HCT116 (cell line): Measurements from ENCODE around the gene PTPRQ. TPM values are rescaled to one million over a fixed set of nuclear protein-coding genes. Genes with fewer than 3 reads are reported as not detected.

Experiments used
- ATAC-seq: fragments of 200-7000 bp; cut with Tn5 transposase; 2 replicates; pipeline ENCODE4 v1.9.1; 2020; ENCODE audit warnings: mild to moderate bottlenecking, moderate library complexity
- BruUV-seq: library from RNA; stranded (reverse); fragments of 400-500 nt; replicated peaks from 2 replicates; lab custom pipeline; 2021; lab: Mats Ljungman, UMichigan
- CTCF ChIA-PET: fragments of 300-600 bp; sonication (Branson Sonifier 250); formaldehyde crosslinking; loops from one replicate; lab custom pipeline; 2021; ENCODE audit warnings: antibody characterized with exemption; lab: Charles Lee
- POLR2A ChIA-PET: fragments of 300-600, 350-600 bp; sonication (Branson Sonifier 250); formaldehyde crosslinking; loops from one replicate; lab custom pipeline; 2021; ENCODE audit warnings: antibody characterized with exemption; lab: Charles Lee
- RAD21 ChIA-PET, 2 experiments: fragments of 300-600 bp; sonication (Branson Sonifier 250); formaldehyde crosslinking; loops; one replicate each; lab custom pipeline; 2023; ENCODE audit warnings: low total read pairs in 2 of 2; ENCODE audit not compliant: uncharacterized antibody in 2 of 2, unreplicated experiment in 2 of 2, low non-redundant PET in 1 of 2; lab: Charles Lee
- DNase-seq: peaks from one replicate; pipeline ENCODE4 v3.0.0-alpha.2; 2010; ENCODE audit warnings: low read depth, low spot score
- H2AFZ ChIP-seq: fragments of 200-600 bp; shearing (Covaris generic), sonication (generic); 2 replicates; pipeline ENCODE4 v1.6.1; 2017; ENCODE audit warnings: low read depth, mixed run types, mixed read lengths, antibody characterized with exemption, low read length; ENCODE audit not compliant: poor library complexity, severe bottlenecking
- H3K27ac ChIP-seq: 2 replicates; pipeline ENCODE4 v1.5.1; 2012; ENCODE audit warnings: low read depth, low read length
- H3K27me3 ChIP-seq: fragments of 200-600 bp; sonication (generic); 2 replicates; pipeline ENCODE4 v1.6.1; 2016; ENCODE audit warnings: mixed run types, low read length, mixed read lengths; ENCODE audit not compliant: insufficient read depth
- H3K36me3 ChIP-seq, 2 experiments: fragments of 200-500 bp in 1 of 2; fragments of 200-600 bp in 1 of 2; sonication (Bioruptor generic) in 1 of 2; sonication (generic) in 1 of 2; 2 replicates each; pipeline versions ENCODE4 v1.5.1 to v1.6.1; 2014 to 2016; ENCODE audit warnings: low read length in 2 of 2, inconsistent platforms in 1 of 2, mixed read lengths in 1 of 2, mixed run types in 1 of 2; ENCODE audit not compliant: insufficient read depth in 2 of 2, control insufficient read depth in 1 of 2
- H3K4me1 ChIP-seq, 2 experiments: fragments of 200-600 bp in 1 of 2; sonication (generic) in 1 of 2; 2 replicates each; pipeline versions ENCODE4 v1.5.1 to v1.6.1; 2012 to 2017; ENCODE audit warnings: low read length in 2 of 2, inconsistent platforms in 1 of 2, mild to moderate bottlenecking in 1 of 2, mixed read lengths in 1 of 2, mixed run types in 1 of 2, moderate library complexity in 1 of 2; ENCODE audit not compliant: insufficient read depth in 2 of 2, control insufficient read depth in 1 of 2
- H3K4me2 ChIP-seq: fragments of 200-600 bp; sonication (generic); 2 replicates; pipeline ENCODE4 v1.6.1; 2017; ENCODE audit warnings: mixed run types, low read length, mixed read lengths
- H3K4me3 ChIP-seq, 2 experiments: fragments of 200-600 bp in 1 of 2; sonication (generic) in 1 of 2; replicated peaks in 1 of 2; 2 replicates each; pipeline ENCODE4 v1.5.1; 2011 to 2016; ENCODE audit warnings: low read length in 2 of 2, control low read depth in 1 of 2, low read depth in 1 of 2, mild to moderate bottlenecking in 1 of 2, mixed read lengths in 1 of 2, mixed run types in 1 of 2
- H3K79me2 ChIP-seq: fragments of 200-600 bp; sonication (generic); 2 replicates; pipeline ENCODE4 v1.6.1; 2017; ENCODE audit warnings: mild to moderate bottlenecking, mixed run types, low read length, moderate library complexity, mixed read lengths; ENCODE audit not compliant: insufficient read depth
- H3K9ac ChIP-seq: fragments of 200-600 bp; sonication (generic); 2 replicates; pipeline ENCODE4 v1.6.1; 2016; ENCODE audit warnings: low read length, mixed read lengths
- H3K9me2 ChIP-seq: fragments of 200-600 bp; sonication (generic), shearing (Covaris generic); 2 replicates; pipeline ENCODE4 v1.6.1; 2017; ENCODE audit warnings: mixed run types, mild to moderate bottlenecking, moderate library complexity; ENCODE audit not compliant: insufficient read depth
- H3K9me3 ChIP-seq, 2 experiments: fragments of 200-500 bp in 1 of 2; fragments of 200-600 bp in 1 of 2; sonication (Bioruptor generic) in 1 of 2; sonication (generic) in 1 of 2; 2 replicates each; pipeline ENCODE4 v1.6.1; 2014 to 2017; ENCODE audit warnings: low read length in 2 of 2, mixed read lengths in 2 of 2, inconsistent platforms in 1 of 2, low read depth in 1 of 2, mild to moderate bottlenecking in 1 of 2, mixed run types in 1 of 2, moderate library complexity in 1 of 2; ENCODE audit not compliant: control insufficient read depth in 1 of 2, insufficient read depth in 1 of 2
- H4K20me1 ChIP-seq: fragments of 200-600 bp; sonication (generic), shearing (Covaris generic); 2 replicates; pipeline ENCODE4 v1.6.1; 2017; ENCODE audit warnings: mixed run types, mild to moderate bottlenecking, moderate library complexity; ENCODE audit not compliant: insufficient read depth
- CBX3 ChIP-seq: IDR thresholded peaks from 2 replicates; pipeline ENCODE4 v1.6.1; 2012; ENCODE audit warnings: low read depth
- EZH2 ChIP-seq: fragments of 200-600 bp; sonication (generic); IDR thresholded peaks from 2 replicates; pipeline ENCODE4 v1.6.1; 2017; ENCODE audit warnings: antibody characterized with exemption, mixed run types
- EZH2phosphoT487 ChIP-seq: fragments of 200-600 bp; IDR thresholded peaks from 2 replicates; pipeline ENCODE4 v1.6.1; 2018; ENCODE audit warnings: antibody characterized with exemption, borderline replicate concordance
- POLR2AphosphoS5 ChIP-seq: IDR thresholded peaks from 2 replicates; pipeline ENCODE4 v1.6.1; 2011; ENCODE audit warnings: mild to moderate bottlenecking, low read depth, low read length, moderate library complexity
- RAD21 ChIP-seq: IDR thresholded peaks from 2 replicates; pipeline ENCODE4 v1.6.1; 2012; ENCODE audit warnings: low read depth, mild to moderate bottlenecking
- SIN3A ChIP-seq: IDR thresholded peaks from 2 replicates; pipeline ENCODE4 v1.6.1; 2012; ENCODE audit warnings: low read depth
- SRF ChIP-seq: IDR thresholded peaks from 2 replicates; pipeline ENCODE4 v1.6.1; 2012; ENCODE audit warnings: low read depth
- YY1 ChIP-seq: IDR thresholded peaks from 2 replicates; pipeline ENCODE4 v1.6.1; 2011; ENCODE audit warnings: low read length, low read depth, moderate library complexity, mild to moderate bottlenecking; ENCODE audit not compliant: insufficient replicate concordance; ENCODE audit errors: extremely low read depth
- ZFX ChIP-seq: fragments of 450-650 bp; IDR thresholded peaks from 2 replicates; pipeline ENCODE4 v1.6.1; 2017
- intact Hi-C: fragments of 100-400 bp; cut with micrococcal nuclease; formaldehyde crosslinking; loops from 2 replicates; pipeline ENCODE4 v1.10.0; 2022
- total RNA-seq: library from RNA; stranded (reverse); gene quantifications from one replicate; pipeline ENCODE4 v1.2.1, GENCODE V29; 2021; ENCODE audit not compliant: unreplicated experiment
- TF ChIP-seq, protein P1 (sequence below): IDR thresholded peaks from 2 replicates; pipeline ENCODE4 v1.6.1; 2011; ENCODE audit warnings: mild to moderate bottlenecking, low read length, moderate library complexity; ENCODE audit not compliant: insufficient replicate concordance; ENCODE audit errors: extremely low read depth
- TF ChIP-seq, protein P2 (sequence below): IDR thresholded peaks from 2 replicates; pipeline ENCODE4 v1.6.1; 2012; ENCODE audit warnings: low read depth
- TF ChIP-seq, protein P3 (sequence below): IDR thresholded peaks from 2 replicates; pipeline ENCODE4 v1.6.1; 2012

The PTPRQ gene
- total RNA-seq, 1 experiment from 2014 or later, result not detected

DNA sequence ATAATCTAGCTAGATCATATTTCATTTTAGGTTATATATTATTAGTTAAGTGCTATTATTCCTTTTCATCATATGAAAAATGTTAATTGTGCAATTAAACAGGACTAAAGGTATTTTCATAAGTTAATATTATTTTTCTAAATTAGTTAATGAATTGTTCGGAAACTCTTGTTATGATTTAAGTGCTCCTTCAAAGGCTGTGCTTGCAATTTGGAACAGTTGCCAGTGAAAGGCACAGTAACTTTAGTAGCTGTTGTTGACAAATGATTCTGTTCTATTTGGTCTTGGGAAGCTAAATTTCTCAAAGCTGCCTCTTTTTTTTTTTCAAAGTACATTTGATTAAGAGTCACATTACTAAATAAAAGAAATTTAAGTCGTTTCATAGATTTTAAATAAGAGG lies 40.7 kb downstream of the PTPRQ start:
- BruUV-seq, result no TSS peak
- TF ChIP-seq ZFX, result no peak
- TF ChIP-seq SIN3A, result no peak
- no peak for TF ChIP-seq SRF
- TF ChIP-seq POLR2AphosphoS5, result no peak
- TF ChIP-seq, all 23 proteins: peak for 0
- no peak for DNase-seq
- H3K27me3 ChIP-seq, result no peaks in the 10 kb centered on the region
- no peak for ATAC-seq
- H3K9ac ChIP-seq, result no peak overlapping the region
- POLR2A ChIA-PET, result no interaction called here
- RAD21 ChIA-PET, result no interaction called here
- no peak overlapping the region for H3K27ac ChIP-seq
- no peaks in the 10 kb centered on the region for H3K9me3 ChIP-seq
- no peaks in the 10 kb centered on the region for H3K4me1 ChIP-seq
- H3K9me2 ChIP-seq, result no peaks in the 10 kb centered on the region
- CTCF ChIA-PET, result no interaction called here
- intact Hi-C loops, result no loop called here
- H3K4me2 ChIP-seq, result no peak overlapping the region
- no peak overlapping the region for H2AFZ ChIP-seq
- no peaks in the 10 kb centered on the region for H4K20me1 ChIP-seq
- no peaks in the 10 kb centered on the region for H3K79me2 ChIP-seq
- H3K4me3 ChIP-seq, result no peak overlapping the region
- no peaks in the 10 kb centered on the region for H3K36me3 ChIP-seq

DNA sequence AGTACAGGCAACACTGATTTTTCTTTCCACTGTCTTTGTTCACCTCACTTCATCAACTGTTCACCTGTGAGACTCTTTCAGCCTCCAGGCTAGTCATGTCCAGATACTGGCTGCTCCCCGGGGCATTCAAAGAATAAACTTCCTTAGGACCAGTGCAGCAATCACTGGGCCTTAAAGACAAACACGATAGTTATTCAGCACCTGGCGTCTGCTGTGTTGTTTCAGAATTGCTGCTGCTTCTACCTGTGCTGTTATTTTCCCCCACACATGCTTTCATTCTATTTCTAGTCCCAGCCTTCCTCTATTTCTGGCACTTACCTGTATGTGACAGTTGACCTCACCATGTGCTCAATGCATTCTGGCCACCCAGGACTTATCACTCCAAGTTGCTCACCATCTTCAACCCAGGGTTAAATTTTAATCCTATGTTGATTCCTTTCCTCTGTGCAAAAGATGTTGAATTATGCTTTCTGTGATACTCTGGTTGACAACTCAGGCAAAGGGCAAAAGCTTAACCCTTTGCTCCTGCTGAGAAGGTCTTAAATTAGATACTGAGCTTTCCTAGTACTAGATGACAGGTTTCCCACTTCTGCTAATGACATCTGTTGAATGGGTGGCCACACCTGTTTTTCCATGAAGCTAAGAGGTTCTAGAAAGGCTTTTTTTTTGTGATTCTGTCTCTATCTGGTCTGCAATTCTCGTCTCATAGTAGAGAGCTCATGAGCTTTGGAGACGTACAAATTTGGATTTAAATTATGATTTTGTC lies 41.4 kb downstream of the PTPRQ start:
- H3K9me2 ChIP-seq, result no peaks in the 10 kb centered on the region
- no TSS peak for BruUV-seq
- H3K27ac ChIP-seq, result no peak overlapping the region
- no peaks in the 10 kb centered on the region for H3K9me3 ChIP-seq
- H3K27me3 ChIP-seq, result no peaks in the 10 kb centered on the region
- no peak overlapping the region for H3K9ac ChIP-seq
- H2AFZ ChIP-seq, result no peak overlapping the region
- ChIA-PET CTCF (no interaction called here), RAD21 (no interaction called here), POLR2A (no interaction called here)
- no peaks in the 10 kb centered on the region for H3K79me2 ChIP-seq
- ATAC-seq, result no peak
- intact Hi-C loops, result no loop called here
- H3K36me3 ChIP-seq, result no peaks in the 10 kb centered on the region
- H4K20me1 ChIP-seq, result no peaks in the 10 kb centered on the region
- DNase-seq, result no peak
- no peaks in the 10 kb centered on the region for H3K4me1 ChIP-seq
- H3K4me3 ChIP-seq, result no peak overlapping the region
- H3K4me2 ChIP-seq, result no peak overlapping the region
- TF ChIP-seq ZFX, result no peak
- TF ChIP-seq EZH2phosphoT487, result no peak
- TF ChIP-seq, protein P1, sequence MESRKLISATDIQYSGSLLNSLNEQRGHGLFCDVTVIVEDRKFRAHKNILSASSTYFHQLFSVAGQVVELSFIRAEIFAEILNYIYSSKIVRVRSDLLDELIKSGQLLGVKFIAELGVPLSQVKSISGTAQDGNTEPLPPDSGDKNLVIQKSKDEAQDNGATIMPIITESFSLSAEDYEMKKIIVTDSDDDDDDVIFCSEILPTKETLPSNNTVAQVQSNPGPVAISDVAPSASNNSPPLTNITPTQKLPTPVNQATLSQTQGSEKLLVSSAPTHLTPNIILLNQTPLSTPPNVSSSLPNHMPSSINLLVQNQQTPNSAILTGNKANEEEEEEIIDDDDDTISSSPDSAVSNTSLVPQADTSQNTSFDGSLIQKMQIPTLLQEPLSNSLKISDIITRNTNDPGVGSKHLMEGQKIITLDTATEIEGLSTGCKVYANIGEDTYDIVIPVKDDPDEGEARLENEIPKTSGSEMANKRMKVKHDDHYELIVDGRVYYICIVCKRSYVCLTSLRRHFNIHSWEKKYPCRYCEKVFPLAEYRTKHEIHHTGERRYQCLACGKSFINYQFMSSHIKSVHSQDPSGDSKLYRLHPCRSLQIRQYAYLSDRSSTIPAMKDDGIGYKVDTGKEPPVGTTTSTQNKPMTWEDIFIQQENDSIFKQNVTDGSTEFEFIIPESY, result no peak
- TF ChIP-seq EZH2, result no peak
- TF ChIP-seq RAD21, result no peak
- no peak for TF ChIP-seq YY1
- TF ChIP-seq, protein P2, sequence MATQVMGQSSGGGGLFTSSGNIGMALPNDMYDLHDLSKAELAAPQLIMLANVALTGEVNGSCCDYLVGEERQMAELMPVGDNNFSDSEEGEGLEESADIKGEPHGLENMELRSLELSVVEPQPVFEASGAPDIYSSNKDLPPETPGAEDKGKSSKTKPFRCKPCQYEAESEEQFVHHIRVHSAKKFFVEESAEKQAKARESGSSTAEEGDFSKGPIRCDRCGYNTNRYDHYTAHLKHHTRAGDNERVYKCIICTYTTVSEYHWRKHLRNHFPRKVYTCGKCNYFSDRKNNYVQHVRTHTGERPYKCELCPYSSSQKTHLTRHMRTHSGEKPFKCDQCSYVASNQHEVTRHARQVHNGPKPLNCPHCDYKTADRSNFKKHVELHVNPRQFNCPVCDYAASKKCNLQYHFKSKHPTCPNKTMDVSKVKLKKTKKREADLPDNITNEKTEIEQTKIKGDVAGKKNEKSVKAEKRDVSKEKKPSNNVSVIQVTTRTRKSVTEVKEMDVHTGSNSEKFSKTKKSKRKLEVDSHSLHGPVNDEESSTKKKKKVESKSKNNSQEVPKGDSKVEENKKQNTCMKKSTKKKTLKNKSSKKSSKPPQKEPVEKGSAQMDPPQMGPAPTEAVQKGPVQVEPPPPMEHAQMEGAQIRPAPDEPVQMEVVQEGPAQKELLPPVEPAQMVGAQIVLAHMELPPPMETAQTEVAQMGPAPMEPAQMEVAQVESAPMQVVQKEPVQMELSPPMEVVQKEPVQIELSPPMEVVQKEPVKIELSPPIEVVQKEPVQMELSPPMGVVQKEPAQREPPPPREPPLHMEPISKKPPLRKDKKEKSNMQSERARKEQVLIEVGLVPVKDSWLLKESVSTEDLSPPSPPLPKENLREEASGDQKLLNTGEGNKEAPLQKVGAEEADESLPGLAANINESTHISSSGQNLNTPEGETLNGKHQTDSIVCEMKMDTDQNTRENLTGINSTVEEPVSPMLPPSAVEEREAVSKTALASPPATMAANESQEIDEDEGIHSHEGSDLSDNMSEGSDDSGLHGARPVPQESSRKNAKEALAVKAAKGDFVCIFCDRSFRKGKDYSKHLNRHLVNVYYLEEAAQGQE, result no peak
- TF ChIP-seq CBX3, result no peak
- TF ChIP-seq SIN3A, result no peak
- TF ChIP-seq, protein P3, sequence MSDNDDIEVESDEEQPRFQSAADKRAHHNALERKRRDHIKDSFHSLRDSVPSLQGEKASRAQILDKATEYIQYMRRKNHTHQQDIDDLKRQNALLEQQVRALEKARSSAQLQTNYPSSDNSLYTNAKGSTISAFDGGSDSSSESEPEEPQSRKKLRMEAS, result no peak
